Calu3 (cell line): ENCODE measurements around the gene KIF6. TPM values are rescaled to one million over a fixed set of nuclear protein-coding genes. Genes with fewer than 3 reads are reported as not detected.

Experiments used
- BruUV-seq: library from RNA; stranded (reverse); fragments of 400-500 nt; replicated peaks from 2 replicates; lab custom pipeline; 2021; lab: Mats Ljungman, UMichigan
- CTCF ChIA-PET: fragments of 300-600 bp; sonication (Branson Sonifier 250); formaldehyde crosslinking; loops from one replicate; lab custom pipeline; 2022; ENCODE audit warnings: antibody characterized with exemption; lab: Charles Lee
- DNase-seq: peaks from one replicate; pipeline ENCODE4 v3.0.0; 2022
- H3K27ac Mint-ChIP-seq: one replicate; pipeline ENCODE4 v1.8.0; 2022; ENCODE audit warnings: mixed read lengths; ENCODE audit not compliant: unreplicated experiment
- H3K27me3 Mint-ChIP-seq: one replicate; pipeline ENCODE4 v1.8.0; 2022; ENCODE audit warnings: mixed read lengths; ENCODE audit not compliant: unreplicated experiment
- H3K36me3 Mint-ChIP-seq: one replicate; pipeline ENCODE4 v1.8.0; 2022; ENCODE audit warnings: mild to moderate bottlenecking, moderate library complexity, mixed read lengths; ENCODE audit not compliant: insufficient read depth, unreplicated experiment
- H3K4me1 Mint-ChIP-seq: one replicate; pipeline ENCODE4 v1.8.0; 2022; ENCODE audit warnings: mild to moderate bottlenecking, low read depth, mixed read lengths; ENCODE audit not compliant: unreplicated experiment
- H3K4me3 Mint-ChIP-seq: one replicate; pipeline ENCODE4 v1.8.0; 2022; ENCODE audit warnings: mild to moderate bottlenecking, low read depth, moderate library complexity, mixed read lengths; ENCODE audit not compliant: unreplicated experiment
- H3K9me3 Mint-ChIP-seq: one replicate; pipeline ENCODE4 v1.8.0; 2022; ENCODE audit warnings: low read depth, mixed read lengths; ENCODE audit not compliant: unreplicated experiment
- CTCF ChIP-seq: fragments of 200-600 bp; IDR thresholded peaks from one replicate; pipeline ENCODE4 v1.8.0; 2022; ENCODE audit warnings: antibody characterized with exemption; ENCODE audit not compliant: unreplicated experiment
- intact Hi-C: fragments of 100-400 bp; cut with micrococcal nuclease; formaldehyde crosslinking; loops from one replicate; pipeline ENCODE4 v1.10.0; 2022; ENCODE audit not compliant: unreplicated experiment
- total RNA-seq: library from RNA; stranded (reverse); gene quantifications from 2 replicates; pipeline ENCODE4 v1.2.3, GENCODE V29; 2022

KIF6 gene
- total RNA-seq, 1 experiment from 2014 or later = 0.45 TPM

GRCh38 chr6:39752835-39753724 lies 27.9 kb upstream of the KIF6 start:
- H3K9me3 Mint-ChIP-seq = peaks cover 8% of the 10 kb centered on the region
- DNase-seq = no peak
- no TSS peak for BruUV-seq
- no peak for TF ChIP-seq CTCF
- CTCF ChIA-PET = no interaction called here
- intact Hi-C loops = no loop called here
- no peak overlapping the region for H3K4me3 Mint-ChIP-seq
- no peak overlapping the region for H3K27ac Mint-ChIP-seq
- no peaks in the 10 kb centered on the region for H3K4me1 Mint-ChIP-seq
- H3K36me3 Mint-ChIP-seq = no peaks in the 10 kb centered on the region
- H3K27me3 Mint-ChIP-seq = no peaks in the 10 kb centered on the region

- TF ChIP-seq CTCF = no peak
- Mint-ChIP-seq H3K27me3 (no peaks in the 10 kb centered on the region), H3K36me3 (no peaks in the 10 kb centered on the region), H3K9me3 (peaks cover 2% of the 10 kb centered on the region), H3K27ac (no peak overlapping the region), H3K4me3 (no peak overlapping the region), H3K4me1 (no peaks in the 10 kb centered on the region)
- CTCF ChIA-PET = no interaction called here
- DNase-seq = no peak
- no TSS peak for BruUV-seq
- intact Hi-C loops = no loop called here
Observed at GRCh38 chr6:39746795-39747194, 21.6 kb upstream of the KIF6 start.

- no TSS peak for BruUV-seq
- CTCF ChIA-PET = no interaction called here
- Mint-ChIP-seq H3K27me3 (peaks cover 20% of the 10 kb centered on the region), H3K9me3 (peaks cover 13% of the 10 kb centered on the region), H3K36me3 (no peaks in the 10 kb centered on the region), H3K4me1 (no peaks in the 10 kb centered on the region), H3K27ac (no peak overlapping the region), H3K4me3 (no peak overlapping the region)
- intact Hi-C loops = no loop called here
- no peak for DNase-seq
- TF ChIP-seq CTCF = no peak
Observed at GRCh38 chr6:39733704-39734103, 8.5 kb upstream of the KIF6 start.

- Mint-ChIP-seq H3K27me3 (peaks cover 20% of the 10 kb centered on the region), H3K36me3 (no peaks in the 10 kb centered on the region), H3K27ac (no peak overlapping the region), H3K4me3 (no peak overlapping the region), H3K9me3 (peaks cover 10% of the 10 kb centered on the region), H3K4me1 (no peaks in the 10 kb centered on the region)
- no peak for DNase-seq
- TF ChIP-seq CTCF = no peak
- BruUV-seq = no TSS peak
- intact Hi-C loops = no loop called here
- CTCF ChIA-PET = no interaction called here
Observed at GRCh38 chr6:39731565-39731964, 6.4 kb upstream of the KIF6 start.
